NT2/D1 (cell line): ENCODE measurements around the gene CUL1.
A peak's percentile ranks its signal among the peaks of the same experiment; 100 is the strongest.

ENCODE experiments used
- DNase-seq: peaks from one replicate; pipeline ENCODE4 v3.0.0-alpha.2; 2011; ENCODE audit warnings: low read depth, low spot score
- H3K27me3 ChIP-seq: 2 replicates; pipeline ENCODE4 v1.6.0; 2011; ENCODE audit warnings: mild to moderate bottlenecking; ENCODE audit not compliant: insufficient read length, insufficient read depth
- H3K36me3 ChIP-seq: 2 replicates; pipeline ENCODE4 v1.6.1; 2011; ENCODE audit warnings: mild to moderate bottlenecking, low read length, mixed read lengths; ENCODE audit not compliant: insufficient read depth, insufficient read length
- H3K4me1 ChIP-seq: 2 replicates; pipeline ENCODE4 v1.5.1; 2011; ENCODE audit not compliant: insufficient read depth, insufficient read length
- H3K4me3 ChIP-seq: 2 replicates; pipeline ENCODE4 v1.5.1; 2011; ENCODE audit warnings: low read depth; ENCODE audit not compliant: insufficient read length
- H3K9ac ChIP-seq: 2 replicates; pipeline ENCODE4 v1.6.0; 2011; ENCODE audit warnings: low read depth; ENCODE audit not compliant: insufficient read length
- H3K9me3 ChIP-seq: 2 replicates; pipeline ENCODE4 v1.5.1; 2011; ENCODE audit warnings: mild to moderate bottlenecking, low read length; ENCODE audit not compliant: insufficient read depth
- SUZ12 ChIP-seq: IDR thresholded peaks from 2 replicates; pipeline ENCODE4 v1.6.1; 2011; ENCODE audit not compliant: insufficient read length, insufficient read depth; ENCODE audit errors: extremely low read depth
- YY1 ChIP-seq: IDR thresholded peaks from 2 replicates; pipeline ENCODE4 v1.6.1; 2011; ENCODE audit not compliant: insufficient read length, insufficient read depth
- ZNF274 ChIP-seq: IDR thresholded peaks from 2 replicates; pipeline ENCODE4 v1.6.1; 2011; ENCODE audit warnings: mild to moderate bottlenecking, low read depth, low read length

Gene CUL1

GRCh38 chr7:148790131-148790726, 91.5 kb downstream of the CUL1 start:
- no peaks in the 10 kb centered on the region for H3K27me3 ChIP-seq
- DNase-seq: no peak
- no peak overlapping the region for H3K9ac ChIP-seq
- H3K9me3 ChIP-seq: no peaks in the 10 kb centered on the region; the same call in 1 of the 2 replicates
- H3K36me3 ChIP-seq: peaks cover 86% of the 10 kb centered on the region
- no peak overlapping the region for H3K4me3 ChIP-seq
- TF ChIP-seq ZNF274 (no peak), YY1 (no peak), SUZ12 (no peak)
- no peaks in the 10 kb centered on the region for H3K4me1 ChIP-seq

- TF ChIP-seq YY1 (no peak), SUZ12 (no peak), ZNF274 (no peak)
- Histone ChIP-seq H3K4me3 (no peak overlapping the region), H3K9me3 (no peaks in the 10 kb centered on the region; the same call in 1 of the 2 replicates), H3K36me3 (peaks cover 83% of the 10 kb centered on the region), H3K9ac (no peak overlapping the region), H3K4me1 (no peaks in the 10 kb centered on the region), H3K27me3 (no peaks in the 10 kb centered on the region)
- no peak for DNase-seq
These were observed 92.1 kb downstream of the CUL1 start for GRCh38 chr7:148790850-148791249.

- no peaks in the 10 kb centered on the region for H3K4me1 ChIP-seq
- no peaks in the 10 kb centered on the region for H3K27me3 ChIP-seq
- peaks cover 83% of the 10 kb centered on the region for H3K36me3 ChIP-seq
- no peak overlapping the region for H3K4me3 ChIP-seq
- no peak for DNase-seq
- no peaks in the 10 kb centered on the region; the same call in 1 of the 2 replicates for H3K9me3 ChIP-seq
- H3K9ac ChIP-seq: no peak overlapping the region
- TF ChIP-seq ZNF274 (no peak), SUZ12 (no peak), YY1 (no peak)
These were observed 92.8 kb downstream of the CUL1 start for GRCh38 chr7:148791546-148791945.

- Histone ChIP-seq H3K36me3 (peaks cover 80% of the 10 kb centered on the region), H3K9ac (no peak overlapping the region), H3K4me3 (no peak overlapping the region), H3K27me3 (no peaks in the 10 kb centered on the region), H3K4me1 (no peaks in the 10 kb centered on the region), H3K9me3 (no peaks in the 10 kb centered on the region; the same call in none of the 2 replicates)
- no peak for TF ChIP-seq ZNF274
- no peak for TF ChIP-seq YY1
- no peak for TF ChIP-seq SUZ12
- no peak for DNase-seq
These were observed 94.9 kb downstream of the CUL1 start for GRCh38 chr7:148793590-148793989.

GRCh38 chr7:148794476-148794875, 95.8 kb downstream of the CUL1 start:
- no peak overlapping the region for H3K9ac ChIP-seq
- no peak overlapping the region for H3K4me3 ChIP-seq
- no peaks in the 10 kb centered on the region for H3K4me1 ChIP-seq
- DNase-seq: no peak
- H3K27me3 ChIP-seq: no peaks in the 10 kb centered on the region
- TF ChIP-seq SUZ12 (no peak), ZNF274 (no peak), YY1 (no peak)
- H3K36me3 ChIP-seq: peaks cover 79% of the 10 kb centered on the region
- H3K9me3 ChIP-seq: no peaks in the 10 kb centered on the region; the same call in none of the 2 replicates

- Histone ChIP-seq H3K9me3 (no peaks in the 10 kb centered on the region; the same call in none of the 2 replicates), H3K4me3 (no peak overlapping the region), H3K4me1 (peaks cover 3% of the 10 kb centered on the region), H3K36me3 (peaks cover 77% of the 10 kb centered on the region), H3K27me3 (no peaks in the 10 kb centered on the region), H3K9ac (no peak overlapping the region)
- no peak for TF ChIP-seq ZNF274
- DNase-seq: no peak
These were observed 98.1 kb downstream of the CUL1 start for GRCh38 chr7:148796841-148797240.

- Histone ChIP-seq H3K9me3 (no peaks in the 10 kb centered on the region; the same call in 1 of the 2 replicates), H3K4me1 (peaks cover 3% of the 10 kb centered on the region), H3K27me3 (no peaks in the 10 kb centered on the region), H3K9ac (no peak overlapping the region), H3K4me3 (no peak overlapping the region), H3K36me3 (peaks cover 51% of the 10 kb centered on the region)
- DNase-seq: peak; percentile 32
- TF ChIP-seq SUZ12 (no peak), YY1 (no peak), ZNF274 (no peak)
These were observed 101.3 kb downstream of the CUL1 start for GRCh38 chr7:148799893-148800555.
